Astrocyte (in vitro differentiated cells and primary cell): ENCODE measurements around the gene IPO13. TPM values are rescaled to one million over a fixed set of nuclear protein-coding genes. Genes with fewer than 3 reads are reported as not detected.

Experiments
- DNase-seq: peaks from one replicate; pipeline ENCODE4 v3.0.0-alpha.2; 2010; ENCODE audit warnings: low read depth
- FAIRE-seq: peaks from 2 replicates; lab custom pipeline; 2011; peaks lifted over from hg19 to GRCh38; lab: Jason Lieb, UNC
- H2AFZ ChIP-seq: 2 replicates; pipeline ENCODE4 v1.6.0; 2012; ENCODE audit warnings: low read depth, low read length, inconsistent platforms
- H3K27ac ChIP-seq: 2 replicates; pipeline ENCODE4 v1.5.1; 2011; ENCODE audit warnings: low read depth, low read length, inconsistent platforms
- H3K27me3 ChIP-seq: 2 replicates; pipeline ENCODE4 v1.6.0; 2011; ENCODE audit warnings: low read length, inconsistent platforms; ENCODE audit not compliant: insufficient read depth
- H3K36me3 ChIP-seq: 2 replicates; pipeline ENCODE4 v1.5.1; 2011; ENCODE audit warnings: low read length, inconsistent platforms; ENCODE audit not compliant: insufficient read depth
- H3K4me1 ChIP-seq: 2 replicates; pipeline ENCODE4 v1.5.1; 2011; ENCODE audit warnings: low read length, inconsistent platforms; ENCODE audit not compliant: insufficient read depth
- H3K4me2 ChIP-seq: 2 replicates; pipeline ENCODE4 v1.6.0; 2012; ENCODE audit warnings: low read length, inconsistent platforms
- H3K4me3 ChIP-seq: 2 replicates; pipeline ENCODE4 v1.5.1; 2011; ENCODE audit warnings: low read depth, mild to moderate bottlenecking, low read length, inconsistent platforms; ENCODE audit not compliant: insufficient read depth
- H3K79me2 ChIP-seq: 2 replicates; pipeline ENCODE4 v1.6.0; 2012; ENCODE audit warnings: mild to moderate bottlenecking, low read length, inconsistent platforms; ENCODE audit not compliant: insufficient read depth
- H3K9ac ChIP-seq: 2 replicates; pipeline ENCODE4 v1.6.0; 2012; ENCODE audit warnings: mild to moderate bottlenecking, low read length, inconsistent platforms
- H3K9me3 ChIP-seq: 2 replicates; pipeline ENCODE4 v1.5.1; 2012; ENCODE audit warnings: low read depth, mild to moderate bottlenecking, low read length, inconsistent platforms; ENCODE audit not compliant: insufficient read depth
- H4K20me1 ChIP-seq: 2 replicates; pipeline ENCODE4 v1.6.0; 2012; ENCODE audit warnings: low read length, inconsistent platforms; ENCODE audit not compliant: insufficient read depth
- H3K27ac Mint-ChIP-seq: one replicate; pipeline ENCODE4 v1.8.0; 2021; ENCODE audit warnings: mild to moderate bottlenecking, mixed read lengths; ENCODE audit not compliant: unreplicated experiment
- H3K27me3 Mint-ChIP-seq: one replicate; pipeline ENCODE4 v1.8.0; 2021; ENCODE audit warnings: low read depth, mixed read lengths; ENCODE audit not compliant: unreplicated experiment
- H3K36me3 Mint-ChIP-seq: one replicate; pipeline ENCODE4 v1.8.0; 2021; ENCODE audit warnings: low read depth, mixed read lengths; ENCODE audit not compliant: unreplicated experiment
- H3K4me1 Mint-ChIP-seq: one replicate; pipeline ENCODE4 v1.8.0; 2021; ENCODE audit warnings: low read depth, mixed read lengths; ENCODE audit not compliant: unreplicated experiment
- H3K4me3 Mint-ChIP-seq: one replicate; pipeline ENCODE4 v1.8.0; 2021; ENCODE audit warnings: mild to moderate bottlenecking, moderate library complexity, mixed read lengths; ENCODE audit not compliant: unreplicated experiment
- H3K9me3 Mint-ChIP-seq: one replicate; pipeline ENCODE4 v1.8.0; 2021; ENCODE audit warnings: mild to moderate bottlenecking, mixed read lengths; ENCODE audit not compliant: unreplicated experiment
- EZH2 ChIP-seq: IDR thresholded peaks from 2 replicates; pipeline ENCODE4 v1.6.1; 2012; ENCODE audit warnings: mild to moderate bottlenecking, low read length, inconsistent platforms; ENCODE audit not compliant: insufficient read depth
- total RNA-seq: library from RNA; stranded (reverse); gene quantifications from 2 replicates; pipeline ENCODE4 v1.2.1, GENCODE V29; 2021
- TF ChIP-seq, protein P1 (sequence below): IDR thresholded peaks from 2 replicates; pipeline ENCODE4 v1.5.1; 2011; ENCODE audit warnings: low read depth, mild to moderate bottlenecking, inconsistent platforms, low read length, moderate library complexity; ENCODE audit not compliant: insufficient read depth

IPO13 gene
- total RNA-seq, 1 donor from 2014 or later, result 31.0 TPM

DNA sequence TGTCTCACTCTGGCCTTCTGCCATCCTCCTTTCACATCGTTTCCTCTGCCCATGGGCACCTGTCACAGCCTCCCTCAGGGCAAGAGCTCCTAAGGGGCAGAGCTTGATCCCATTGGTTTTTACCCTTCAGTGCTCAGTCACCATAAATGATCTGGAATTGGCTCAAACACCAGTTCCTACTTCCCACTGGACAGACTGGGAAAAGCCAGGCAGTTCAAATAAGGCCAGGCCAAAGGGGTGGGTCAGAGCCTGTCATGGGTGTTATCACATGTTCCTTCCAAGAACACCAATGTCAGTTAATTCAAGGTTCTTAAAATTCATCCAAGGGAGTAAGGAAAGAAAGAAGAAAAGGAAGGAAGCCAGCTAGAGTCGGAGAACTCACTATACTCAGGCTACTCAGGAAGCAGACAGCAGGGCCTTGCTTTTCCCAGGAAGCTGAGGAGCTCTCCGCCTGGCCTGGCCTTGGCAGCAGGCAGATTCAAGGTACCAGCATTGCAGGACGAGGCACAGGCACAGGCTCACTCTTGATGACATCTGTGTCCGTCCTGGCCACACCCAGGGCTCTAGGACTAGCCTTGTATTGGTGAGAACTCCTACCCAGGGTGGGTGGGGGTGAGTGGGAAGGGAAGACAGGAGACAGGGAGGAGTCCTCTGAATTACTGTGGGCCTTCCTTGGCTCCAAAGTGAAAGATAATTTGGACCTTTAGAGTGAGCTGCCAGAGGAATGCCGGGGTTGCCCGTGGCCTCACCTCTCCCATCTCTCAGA lies 45.4 kb upstream of the IPO13 start:
- H3K4me3 Mint-ChIP-seq, result no peak overlapping the region
- Histone ChIP-seq H4K20me1 (no peaks in the 10 kb centered on the region), H3K36me3 (peaks cover 4% of the 10 kb centered on the region), H3K27me3 (no peaks in the 10 kb centered on the region), H3K27ac (no peak overlapping the region), H3K4me2 (no peak overlapping the region), H2AFZ (no peak overlapping the region), H3K4me3 (no peak overlapping the region), H3K79me2 (no peaks in the 10 kb centered on the region), H3K9me3 (no peaks in the 10 kb centered on the region), H3K4me1 (no peaks in the 10 kb centered on the region), H3K9ac (no peak overlapping the region)
- H3K4me1 Mint-ChIP-seq, result no peaks in the 10 kb centered on the region
- H3K27me3 Mint-ChIP-seq, result peaks cover 3% of the 10 kb centered on the region
- H3K36me3 Mint-ChIP-seq, result peaks cover 38% of the 10 kb centered on the region
- H3K9me3 Mint-ChIP-seq, result peaks cover 3% of the 10 kb centered on the region
- no peak for DNase-seq
- FAIRE-seq, result no peak
- no peak overlapping the region for H3K27ac Mint-ChIP-seq
- TF ChIP-seq, protein P1, sequence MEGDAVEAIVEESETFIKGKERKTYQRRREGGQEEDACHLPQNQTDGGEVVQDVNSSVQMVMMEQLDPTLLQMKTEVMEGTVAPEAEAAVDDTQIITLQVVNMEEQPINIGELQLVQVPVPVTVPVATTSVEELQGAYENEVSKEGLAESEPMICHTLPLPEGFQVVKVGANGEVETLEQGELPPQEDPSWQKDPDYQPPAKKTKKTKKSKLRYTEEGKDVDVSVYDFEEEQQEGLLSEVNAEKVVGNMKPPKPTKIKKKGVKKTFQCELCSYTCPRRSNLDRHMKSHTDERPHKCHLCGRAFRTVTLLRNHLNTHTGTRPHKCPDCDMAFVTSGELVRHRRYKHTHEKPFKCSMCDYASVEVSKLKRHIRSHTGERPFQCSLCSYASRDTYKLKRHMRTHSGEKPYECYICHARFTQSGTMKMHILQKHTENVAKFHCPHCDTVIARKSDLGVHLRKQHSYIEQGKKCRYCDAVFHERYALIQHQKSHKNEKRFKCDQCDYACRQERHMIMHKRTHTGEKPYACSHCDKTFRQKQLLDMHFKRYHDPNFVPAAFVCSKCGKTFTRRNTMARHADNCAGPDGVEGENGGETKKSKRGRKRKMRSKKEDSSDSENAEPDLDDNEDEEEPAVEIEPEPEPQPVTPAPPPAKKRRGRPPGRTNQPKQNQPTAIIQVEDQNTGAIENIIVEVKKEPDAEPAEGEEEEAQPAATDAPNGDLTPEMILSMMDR, result no peak
- no peak for TF ChIP-seq EZH2

DNA sequence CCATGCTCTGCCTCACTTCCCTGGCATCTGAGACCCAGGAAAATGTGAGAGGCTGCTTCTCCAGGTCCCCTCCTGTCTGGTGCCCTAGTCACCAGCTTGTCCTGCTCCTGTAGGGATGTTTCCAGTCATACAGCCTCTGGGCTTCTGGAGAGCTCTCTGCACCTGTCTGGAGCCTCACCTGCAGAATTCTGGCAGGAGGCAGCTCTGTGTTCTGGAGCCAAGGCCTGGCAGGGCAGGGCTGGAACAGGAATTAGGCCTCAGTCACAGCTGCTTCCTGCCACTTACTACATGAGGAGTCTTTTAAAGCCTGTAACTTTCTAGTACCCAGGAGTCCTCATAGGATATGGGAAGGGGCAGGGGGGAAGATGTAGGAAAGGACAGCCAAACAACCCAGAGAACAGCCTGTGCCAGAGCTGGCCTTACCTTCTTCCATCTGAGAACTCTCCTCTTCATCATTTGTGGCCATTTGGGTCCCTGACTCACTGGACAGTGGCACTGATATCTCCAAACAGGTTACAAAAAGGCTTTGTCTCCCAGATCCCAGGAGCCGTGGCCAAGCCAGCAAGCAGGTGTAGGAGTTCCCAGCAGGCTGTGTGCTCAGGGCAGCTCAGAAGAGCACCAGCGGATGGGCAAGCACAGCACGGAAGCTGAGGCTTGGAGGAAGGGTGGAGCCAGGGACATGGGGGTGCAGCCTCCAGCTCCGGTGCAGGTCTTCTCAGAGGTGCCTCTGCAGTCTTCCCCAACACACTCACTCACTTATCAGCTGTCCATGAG lies 44.5 kb upstream of the IPO13 start:
- no peak overlapping the region for H3K9ac ChIP-seq
- peaks cover 36% of the 10 kb centered on the region for H3K36me3 Mint-ChIP-seq
- no peak overlapping the region for H3K4me3 Mint-ChIP-seq
- no peaks in the 10 kb centered on the region for H3K4me1 ChIP-seq
- H3K27ac Mint-ChIP-seq, result no peak overlapping the region
- peaks cover 12% of the 10 kb centered on the region for H3K27me3 Mint-ChIP-seq
- H3K9me3 ChIP-seq, result no peaks in the 10 kb centered on the region
- no peak overlapping the region for H3K4me2 ChIP-seq
- H4K20me1 ChIP-seq, result no peaks in the 10 kb centered on the region
- H2AFZ ChIP-seq, result no peak overlapping the region
- DNase-seq (no peak), FAIRE-seq (no peak)
- H3K27ac ChIP-seq, result no peak overlapping the region
- H3K27me3 ChIP-seq, result no peaks in the 10 kb centered on the region
- no peaks in the 10 kb centered on the region for H3K4me1 Mint-ChIP-seq
- H3K79me2 ChIP-seq, result no peaks in the 10 kb centered on the region
- H3K36me3 ChIP-seq, result peaks cover 4% of the 10 kb centered on the region
- TF ChIP-seq, protein P1, result no peak
- no peak for TF ChIP-seq EZH2
- peaks cover 5% of the 10 kb centered on the region for H3K9me3 Mint-ChIP-seq
- H3K4me3 ChIP-seq, result no peak overlapping the region
